GM12873 (cell line): ENCODE results near the gene RNASE4.

ENCODE experiments used
- CTCF ChIP-seq: IDR thresholded peaks from 2 replicates; pipeline ENCODE4 v1.5.1; 2012; ENCODE audit warnings: low read depth, mild to moderate bottlenecking, moderate library complexity, low read length, control low read depth; ENCODE audit not compliant: insufficient read depth; ENCODE audit errors: missing control alignments

RNASE4 gene

GRCh38 chr14:20686386-20687143 is 2.2 kb downstream of the RNASE4 start:
- no peak for TF ChIP-seq CTCF

GRCh38 chr14:20687362-20688166 is 3.2 kb downstream of the RNASE4 start:
- no peak for TF ChIP-seq CTCF

- no peak for TF ChIP-seq CTCF
These were observed 3.9 kb downstream of the RNASE4 start, which contains the start of gene ANG for GRCh38 chr14:20688167-20688839. TSS of gene ANG (plus strand) at chr14:20688764. CDS start at chr14:20693565, 4,801 bp downstream.

GRCh38 chr14:20690848-20691640 is 6.7 kb downstream of the RNASE4 start:
- TF ChIP-seq CTCF = peak; percentile 81

GRCh38 chr14:20692116-20692751 is 7.9 kb downstream of the RNASE4 start:
- TF ChIP-seq CTCF = no peak

- TF ChIP-seq CTCF = no peak
These were observed 12.4 kb downstream of the RNASE4 start for GRCh38 chr14:20696764-20697163.
